Endometrium (tissue), 2 donors: ENCODE results near the gene VRK1.

Source experiments
- FAIRE-seq: peaks from 2 replicates; lab custom pipeline; 2012; peaks lifted over from hg19 to GRCh38; lab: Jason Lieb, UNC
- donor health status: control.
- donor health status: control.

Gene VRK1

GRCh38 chr14:96888158-96888557, 91.0 kb downstream of the VRK1 start:
- no peak for FAIRE-seq

- FAIRE-seq = no peak
Measured at GRCh38 chr14:96888593-96888992, 91.4 kb downstream of the VRK1 start.

- FAIRE-seq = no peak
Measured at GRCh38 chr14:96889091-96889490, 91.9 kb downstream of the VRK1 start.

- FAIRE-seq = no peak
Measured at GRCh38 chr14:96893966-96894622, 96.9 kb downstream of the VRK1 start.

- FAIRE-seq = no peak
Measured at GRCh38 chr14:96894966-96895365, 97.8 kb downstream of the VRK1 start.

- no peak for FAIRE-seq
Measured at GRCh38 chr14:96895658-96896271, 98.6 kb downstream of the VRK1 start.

GRCh38 chr14:96897184-96897583, 100.0 kb downstream of the VRK1 start:
- FAIRE-seq = no peak

- no peak for FAIRE-seq
Measured at GRCh38 chr14:96901227-96901626, 104.0 kb downstream of the VRK1 start.

- FAIRE-seq = no peak
Measured at GRCh38 chr14:96902004-96902403, 104.8 kb downstream of the VRK1 start.

GRCh38 chr14:96903444-96904023, 106.4 kb downstream of the VRK1 start:
- FAIRE-seq = no peak

- no peak for FAIRE-seq
Measured at GRCh38 chr14:96904201-96904600, 107.0 kb downstream of the VRK1 start.

- FAIRE-seq = no peak
Measured at GRCh38 chr14:96905065-96905464, 107.9 kb downstream of the VRK1 start.

- FAIRE-seq = no peak
Measured at GRCh38 chr14:96905825-96906224, 108.6 kb downstream of the VRK1 start.

- FAIRE-seq = no peak
Measured at GRCh38 chr14:96906434-96906833, 109.3 kb downstream of the VRK1 start.

- no peak for FAIRE-seq
Measured at GRCh38 chr14:96909841-96910364, 112.7 kb downstream of the VRK1 start.

- FAIRE-seq = no peak
Measured at GRCh38 chr14:96911499-96912149, 114.4 kb downstream of the VRK1 start.

- FAIRE-seq = no peak
Measured at GRCh38 chr14:96914571-96915128, 117.5 kb downstream of the VRK1 start.

- FAIRE-seq = no peak
Measured at GRCh38 chr14:96915478-96915877, 118.3 kb downstream of the VRK1 start.

- no peak for FAIRE-seq
Measured at GRCh38 chr14:96916751-96917150, 119.6 kb downstream of the VRK1 start.

GRCh38 chr14:96917442-96917963, 120.3 kb downstream of the VRK1 start:
- no peak for FAIRE-seq

- FAIRE-seq = no peak
Measured at GRCh38 chr14:96920023-96920422, 122.8 kb downstream of the VRK1 start.

GRCh38 chr14:96920820-96921219, 123.6 kb downstream of the VRK1 start:
- no peak for FAIRE-seq
